NCI-H1092 treated with DMSO at 0.1 percent for 48 hours (cell line): ENCODE measurements around the gene GIMD1.
"Not testable (repeated sequence)": the region's sequence is repeated elsewhere in the genome, so short reads cannot be mapped to it uniquely, and the experiment has no call there.

Experiments used
- DNase-seq: peaks from one replicate; lab custom pipeline; 2025; lab: John Stamatoyannopoulos, UW

The GIMD1 gene

GRCh38 chr4:106351016-106351415 is 17.6 kb downstream of the GIMD1 start:
- DNase-seq, result no peak

GRCh38 chr4:106347167-106347566 is 21.4 kb downstream of the GIMD1 start:
- DNase-seq, result no peak

- no peak for DNase-seq
Measured at GRCh38 chr4:106344647-106344970, 24.0 kb downstream of the GIMD1 start.

- DNase-seq, result no peak
Measured at GRCh38 chr4:106343865-106344646, 24.5 kb downstream of the GIMD1 start.

GRCh38 chr4:106340774-106341173 is 27.8 kb downstream of the GIMD1 start:
- DNase-seq, result no peak

- no peak for DNase-seq
Measured at GRCh38 chr4:106339431-106339830, 29.1 kb downstream of the GIMD1 start.

GRCh38 chr4:106338671-106339070 is 29.9 kb downstream of the GIMD1 start:
- DNase-seq, result no peak

GRCh38 chr4:106337916-106338315 is 30.7 kb downstream of the GIMD1 start:
- DNase-seq, result no peak

- no peak for DNase-seq
Measured at GRCh38 chr4:106336618-106337017, 32.0 kb downstream of the GIMD1 start.

- no peak for DNase-seq
Measured at GRCh38 chr4:106334741-106335470, 33.7 kb downstream of the GIMD1 start.

- DNase-seq, result no peak
Measured at GRCh38 chr4:106333186-106333585, 35.4 kb downstream of the GIMD1 start.

- DNase-seq, result peak; percentile 21
Measured at GRCh38 chr4:106329041-106329618, 39.4 kb downstream of the GIMD1 start.

GRCh38 chr4:106325800-106326199 is 42.8 kb downstream of the GIMD1 start:
- DNase-seq, result no peak

- no peak for DNase-seq
Measured at GRCh38 chr4:106323119-106323518, 45.5 kb downstream of the GIMD1 start.

GRCh38 chr4:106321814-106322213 is 46.8 kb downstream of the GIMD1 start:
- DNase-seq, result not testable (repeated sequence)

- DNase-seq, result not testable (repeated sequence)
Measured at GRCh38 chr4:106321168-106321567, 47.4 kb downstream of the GIMD1 start.

GRCh38 chr4:106320235-106320634 is 48.3 kb downstream of the GIMD1 start:
- DNase-seq, result no peak

GRCh38 chr4:106318511-106318910 is 50.1 kb downstream of the GIMD1 start:
- no peak for DNase-seq

GRCh38 chr4:106317815-106318214 is 50.8 kb downstream of the GIMD1 start:
- DNase-seq, result no peak

- DNase-seq, result peak; percentile 33
Measured at GRCh38 chr4:106316773-106317409, 51.7 kb downstream of the GIMD1 start.

- peak; percentile 96 for DNase-seq
Measured at GRCh38 chr4:106315968-106316772, 52.4 kb downstream of the GIMD1 start, which contains the start of the genes AIMP1 and TBCK. AIMP1 (plus strand) TSS chr4:106316550; CDS start chr4:106325010, 8,460 bp downstream. TBCK (minus strand) TSS chr4:106316209; CDS start chr4:106308960, 7,249 bp downstream.
